Suppressor macrophage treated with lipopolysaccharide for 1 hour (primary cell): ENCODE measurements around the gene SLC10A7.
A peak's percentile ranks its signal among the peaks of the same experiment; 100 is the strongest.

Source experiments
- DNase-seq, 3 donors: peaks; one replicate each; pipeline ENCODE4 v3.0.0-alpha.2; 2020 to 2022

SLC10A7 gene

DNA sequence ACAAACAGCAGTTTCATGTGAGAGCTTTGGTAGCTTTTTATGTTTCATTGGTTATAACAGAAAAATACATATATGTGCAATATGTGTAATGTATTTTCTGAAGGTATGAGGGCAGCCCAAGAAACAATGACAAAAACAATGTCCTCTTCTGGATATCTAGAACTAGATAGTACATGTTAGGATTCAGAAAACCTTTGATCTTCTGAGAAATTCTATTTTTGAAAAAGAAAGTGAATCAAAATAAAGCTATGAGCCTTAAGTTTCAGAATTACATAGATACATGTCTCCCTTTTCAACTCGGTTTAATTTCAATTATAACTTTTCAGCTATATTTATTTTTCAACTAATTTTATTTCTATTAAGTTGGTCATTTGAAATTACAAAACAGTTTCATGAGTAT, 175.5 kb downstream of the SLC10A7 start:
- DNase-seq: no peak

DNA sequence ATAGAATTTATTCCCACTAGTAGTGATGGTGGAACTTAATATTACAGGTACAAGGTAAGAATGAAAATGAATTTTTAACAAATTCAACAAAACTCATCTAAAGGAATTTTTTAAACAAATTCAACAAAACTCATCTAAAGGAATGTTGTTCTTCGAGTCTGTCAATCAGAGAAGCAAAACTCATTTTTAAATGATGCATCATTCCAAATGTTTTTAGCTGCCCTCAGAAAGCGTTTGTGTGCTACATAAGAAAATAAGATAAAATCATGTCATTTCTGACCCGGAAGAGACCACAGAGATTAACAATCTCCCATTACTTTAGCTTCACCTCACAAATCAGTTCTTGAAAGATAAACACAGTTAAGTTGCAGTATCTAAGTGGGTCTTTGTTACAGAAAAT, 178.0 kb downstream of the SLC10A7 start:
- DNase-seq: no peak

DNA sequence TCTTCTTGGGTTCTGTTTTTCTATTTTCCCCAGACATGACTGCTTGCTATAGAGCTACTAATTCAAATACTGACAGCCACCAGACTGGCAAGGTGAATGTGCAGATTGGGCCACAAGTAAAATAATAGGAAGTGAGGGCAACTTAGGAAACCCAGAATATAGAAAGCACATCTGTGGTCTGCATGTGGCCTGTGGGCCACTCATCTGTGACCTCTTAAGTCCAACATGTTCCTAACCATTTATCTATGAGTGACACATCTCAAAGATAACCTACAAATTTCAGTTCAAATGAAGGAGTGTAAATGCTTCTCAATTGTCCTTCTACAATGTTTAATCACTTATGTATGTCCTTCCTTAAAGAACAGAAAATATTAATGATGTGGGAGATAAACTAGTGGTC, 178.5 kb downstream of the SLC10A7 start:
- DNase-seq: no peak

DNA sequence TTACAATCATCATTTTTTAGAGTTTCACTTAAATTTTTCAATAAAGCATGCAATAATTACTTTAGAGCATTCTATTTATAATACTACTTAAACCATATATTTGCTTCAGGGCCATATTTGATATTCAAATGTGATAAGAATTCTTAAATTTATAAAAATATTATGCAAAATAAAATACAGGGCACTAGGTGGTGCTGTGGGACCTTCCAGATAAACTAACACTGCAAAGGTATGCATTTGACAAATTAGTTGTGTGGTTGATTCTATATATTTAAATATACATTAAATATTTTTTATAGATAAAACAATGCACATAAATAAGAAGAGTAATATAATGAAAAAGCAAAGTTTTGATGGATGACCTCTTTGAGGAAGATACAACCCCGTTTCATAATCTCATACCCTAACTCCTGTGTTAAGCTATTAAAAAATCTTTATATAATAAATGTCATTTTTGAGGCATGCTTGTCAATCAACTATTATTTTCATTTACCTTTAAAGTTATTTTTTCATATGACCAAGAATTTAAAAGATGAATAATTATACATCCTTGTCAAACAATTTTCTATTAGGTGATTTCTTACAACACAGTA, 179.0 kb downstream of the SLC10A7 start:
- DNase-seq: peak; percentile 64 to 69 (median 67)

DNA sequence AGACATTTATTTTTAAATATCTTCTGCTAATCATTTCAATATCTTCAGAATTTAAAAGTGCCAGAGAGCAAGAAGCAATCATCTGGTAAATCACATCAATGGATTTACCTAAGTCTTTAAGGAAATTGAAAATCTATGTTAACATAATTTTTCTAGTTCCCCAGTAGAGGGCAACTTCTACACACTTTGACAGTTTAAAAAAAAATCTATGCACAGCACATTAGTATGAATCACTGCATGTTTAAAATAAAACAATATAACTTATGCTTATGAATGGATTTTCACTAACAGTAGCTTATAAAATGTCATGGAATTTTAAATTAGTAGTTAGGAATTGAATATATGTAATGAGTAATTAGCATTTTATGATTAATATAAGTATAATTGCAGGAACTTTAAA, 180.9 kb downstream of the SLC10A7 start:
- DNase-seq: peak; percentile 4 to 59 (median 59)

DNA sequence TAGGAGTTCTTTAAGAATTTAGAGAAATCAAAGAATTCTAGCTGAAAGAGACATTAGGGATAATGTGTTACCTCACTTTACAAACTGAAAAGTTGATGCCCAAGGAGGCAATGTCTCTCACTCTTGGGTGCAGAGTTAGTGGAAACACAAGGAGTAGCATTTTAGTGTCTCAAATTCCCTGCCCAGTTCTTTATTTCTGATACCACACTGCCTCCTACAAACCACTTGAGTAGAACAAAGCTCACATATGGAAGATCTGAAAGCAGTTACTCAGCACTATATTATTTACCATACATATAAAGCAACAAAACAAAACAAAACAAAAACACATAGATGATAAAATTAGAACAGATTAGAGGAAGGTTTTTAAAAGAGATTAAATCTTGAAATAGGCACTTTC, 183.2 kb downstream of the SLC10A7 start:
- DNase-seq: no peak

DNA sequence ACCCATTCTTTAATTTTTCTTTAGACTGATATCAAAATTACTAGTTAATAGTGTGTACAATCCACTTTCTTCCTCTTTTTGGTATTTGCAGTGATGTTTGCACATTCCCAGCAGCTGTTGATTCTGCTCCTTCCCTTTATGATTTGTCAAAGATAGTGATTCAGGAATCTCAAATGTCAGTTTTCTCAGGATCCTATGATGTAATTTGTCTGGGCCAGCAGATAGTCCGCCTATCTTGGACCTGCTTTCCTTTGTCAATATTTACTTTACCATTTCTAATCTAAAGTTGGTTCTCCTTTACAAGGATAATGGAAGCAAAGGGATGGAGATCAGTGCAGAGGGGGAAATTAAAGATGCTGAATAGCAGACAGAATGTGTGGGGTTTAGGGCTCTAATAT, 185.3 kb downstream of the SLC10A7 start:
- DNase-seq: no peak

DNA sequence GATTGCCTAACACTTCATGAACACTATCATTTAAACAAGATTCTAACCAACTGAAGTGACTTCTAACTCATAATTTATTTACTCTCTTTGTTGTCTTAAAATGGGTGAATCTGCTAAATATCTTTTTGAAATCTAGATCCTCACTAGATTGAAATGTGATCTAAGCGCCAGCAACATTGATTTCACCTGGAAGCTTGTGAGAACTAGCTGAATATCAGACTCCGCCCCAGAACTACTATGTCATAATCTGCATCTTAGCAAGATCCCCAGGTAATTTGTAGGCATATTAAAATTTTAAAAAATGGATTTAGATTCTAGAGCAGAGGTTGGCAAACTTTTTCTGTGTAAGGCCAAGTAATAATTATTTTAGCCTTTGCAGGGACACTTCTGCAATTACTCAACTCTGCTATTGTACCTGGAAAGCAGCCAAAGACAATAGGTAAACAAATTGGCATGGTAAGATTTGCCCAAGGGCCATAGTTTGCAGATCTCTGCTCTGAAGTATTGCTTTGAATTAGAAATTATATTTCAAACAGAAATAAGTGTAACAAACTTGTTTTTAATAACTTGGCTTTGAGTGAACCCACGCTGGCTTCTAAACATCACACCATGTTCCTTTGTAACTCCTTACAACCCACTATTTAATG, 185.9 kb downstream of the SLC10A7 start:
- DNase-seq: no peak

DNA sequence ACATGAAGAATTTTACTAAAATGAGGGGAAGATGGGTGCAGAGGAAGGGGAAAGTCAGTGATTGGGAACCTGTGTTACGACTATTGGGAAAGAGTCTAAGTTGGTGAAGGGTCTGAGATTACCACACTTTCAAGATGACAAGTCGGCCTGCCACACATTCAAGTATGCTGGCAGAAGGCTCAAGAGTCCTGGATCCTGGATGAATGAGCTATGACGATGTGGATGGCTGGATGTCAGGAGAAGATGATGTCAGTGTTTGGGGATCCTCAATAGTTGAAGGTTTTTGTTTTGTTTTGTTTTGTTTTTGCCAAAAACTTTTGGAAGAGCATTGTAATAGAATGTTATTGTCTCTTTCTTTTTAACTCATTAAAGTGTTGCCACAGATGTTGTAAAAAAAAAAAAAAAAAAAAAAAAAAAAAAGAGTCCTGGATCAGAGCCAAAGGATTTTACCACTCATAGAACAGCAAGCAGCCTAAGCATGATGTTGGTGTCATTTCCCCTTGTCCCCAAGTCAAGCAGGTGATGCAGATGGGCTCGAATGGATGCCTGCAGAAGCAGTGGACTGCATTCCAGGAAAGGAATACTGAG, 186.8 kb downstream of the SLC10A7 start:
- no peak for DNase-seq

DNA sequence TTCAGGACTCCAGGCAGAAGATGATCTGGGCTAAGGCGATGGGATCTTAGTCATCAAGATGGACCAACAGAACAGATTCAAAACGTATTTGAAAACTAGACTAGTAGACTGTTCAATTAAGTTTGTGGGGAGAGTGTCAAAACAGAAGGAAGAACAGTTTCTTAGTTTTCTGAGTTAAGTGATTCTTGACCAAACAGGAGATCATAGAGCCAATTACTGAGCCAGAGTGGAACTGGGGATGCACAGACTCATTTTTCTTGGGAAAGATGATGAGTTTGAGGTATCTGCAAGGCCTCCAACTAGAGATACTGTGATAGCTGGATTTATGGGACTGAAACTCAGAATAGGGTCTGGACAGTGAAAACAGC, 187.9 kb downstream of the SLC10A7 start:
- DNase-seq: no peak

DNA sequence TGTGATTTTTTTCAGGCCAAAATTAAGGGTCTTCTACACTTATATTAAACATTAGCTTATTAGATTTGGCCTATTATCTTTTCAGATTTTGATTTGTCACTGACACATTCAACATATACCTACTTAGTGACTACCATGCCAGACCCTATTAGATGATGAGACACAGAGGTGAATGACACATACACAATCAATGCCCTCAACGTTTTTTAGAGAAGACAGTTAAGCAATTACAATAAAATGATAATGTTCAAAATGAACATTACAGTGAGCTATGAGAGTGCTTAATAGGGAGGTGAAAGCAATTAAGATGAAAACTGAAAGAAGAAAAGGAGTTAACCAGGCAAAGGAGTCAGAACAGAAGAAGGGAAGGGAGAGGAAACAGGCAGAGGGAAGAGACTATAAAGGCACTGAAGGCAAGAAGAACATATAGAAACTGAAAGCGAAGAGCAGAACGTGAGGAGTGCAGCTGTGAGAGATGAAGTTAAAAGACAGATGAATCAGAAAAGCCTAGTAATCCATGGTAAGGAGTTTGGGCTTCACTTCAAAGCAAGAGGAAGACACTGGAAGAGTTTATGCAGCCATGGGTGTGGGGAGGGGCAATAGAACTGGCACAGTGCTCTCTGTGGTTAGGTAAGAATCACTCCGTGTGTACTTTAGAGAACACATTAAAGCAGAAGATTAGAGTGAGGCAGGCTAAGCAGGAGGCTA, 188.4 kb downstream of the SLC10A7 start:
- peak; percentile 35 to 61 (median 42) for DNase-seq

DNA sequence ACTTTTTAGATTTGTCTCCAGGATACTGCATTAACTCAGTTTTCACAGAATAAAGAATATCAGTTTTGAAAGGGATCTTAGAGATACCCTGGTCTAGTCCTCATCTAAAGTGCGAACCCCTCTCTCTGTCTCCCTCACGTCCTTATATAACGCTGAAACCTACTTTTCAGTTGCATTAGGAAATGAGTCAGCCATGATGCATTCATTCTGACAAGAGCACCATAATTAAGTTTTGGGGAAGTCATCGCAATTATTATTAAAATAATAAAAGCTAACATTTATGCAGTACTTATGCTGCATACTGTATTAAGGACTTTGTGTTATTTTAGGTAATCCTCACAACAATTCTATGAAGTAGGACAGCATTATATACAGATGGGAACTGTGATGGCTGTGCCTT, 191.3 kb downstream of the SLC10A7 start:
- DNase-seq: peak; percentile 16 to 64 (median 55)

DNA sequence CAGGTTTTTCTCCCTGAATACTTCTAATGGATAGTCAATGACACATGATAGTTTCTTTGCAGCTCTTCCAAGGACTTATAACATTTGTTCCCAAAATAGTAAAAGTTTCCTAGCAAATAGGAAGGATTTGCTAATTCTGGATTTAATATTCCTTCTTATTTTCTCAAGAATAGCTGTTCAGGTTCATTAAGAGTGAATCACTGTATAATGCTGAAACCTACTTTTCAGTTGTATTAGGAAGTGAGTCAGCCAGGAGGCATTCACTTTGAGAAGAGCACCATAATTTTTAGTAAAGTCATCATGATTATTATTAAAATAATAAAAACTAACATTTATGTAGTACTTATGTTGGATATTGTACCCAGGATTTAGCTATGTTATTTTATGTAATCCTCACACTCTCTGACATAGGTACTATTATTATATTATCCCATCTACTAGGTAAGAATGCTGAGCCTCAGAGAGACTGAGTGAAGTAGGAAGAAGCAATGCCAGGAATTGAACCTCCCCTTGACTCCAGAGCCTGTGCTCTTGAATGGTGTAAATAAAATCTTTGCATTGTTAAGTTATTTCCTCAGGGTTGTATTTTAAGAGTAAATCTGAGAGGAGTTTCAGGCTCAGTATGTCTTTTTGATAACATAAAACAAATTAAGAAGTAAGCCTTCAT, 192.6 kb downstream of the SLC10A7 start:
- DNase-seq: peak in 2 of 3 donors; percentile 24 to 32

DNA sequence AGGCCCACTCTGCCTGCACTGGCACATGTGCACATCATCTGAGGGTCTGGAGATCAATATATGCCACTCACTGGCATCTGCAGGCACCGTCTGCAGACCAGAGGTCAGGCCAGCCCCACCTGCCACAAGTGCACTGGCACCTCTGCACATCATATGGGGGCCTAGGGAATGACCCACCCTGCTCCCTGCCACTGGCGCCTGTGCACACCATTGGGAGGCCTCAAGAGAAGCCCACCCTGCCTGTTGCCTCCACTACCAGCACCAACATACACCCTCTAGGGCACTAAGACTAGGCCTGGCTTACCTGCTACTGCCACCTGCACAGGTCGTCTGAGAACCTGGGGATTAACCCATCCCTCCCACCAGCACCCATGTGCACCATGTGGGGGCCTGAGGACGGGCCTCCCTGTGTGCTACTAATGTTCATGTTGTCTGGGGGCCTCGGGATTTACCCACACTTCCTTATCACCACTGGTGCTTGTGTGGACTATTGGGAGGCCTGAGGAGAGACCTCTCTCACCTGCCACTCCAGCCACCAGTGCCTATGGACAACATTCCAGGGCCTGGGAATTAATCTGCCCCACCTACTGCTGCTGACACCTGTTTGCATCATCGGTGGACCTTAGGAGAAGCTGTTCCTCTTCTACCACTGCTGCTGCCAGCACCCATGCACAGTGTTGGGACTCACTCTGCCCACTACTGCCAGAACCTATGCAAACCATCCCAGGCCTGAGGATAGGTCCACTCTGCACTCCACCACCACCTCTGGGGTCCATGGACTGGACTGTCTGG, 193.7 kb downstream of the SLC10A7 start:
- no peak for DNase-seq

DNA sequence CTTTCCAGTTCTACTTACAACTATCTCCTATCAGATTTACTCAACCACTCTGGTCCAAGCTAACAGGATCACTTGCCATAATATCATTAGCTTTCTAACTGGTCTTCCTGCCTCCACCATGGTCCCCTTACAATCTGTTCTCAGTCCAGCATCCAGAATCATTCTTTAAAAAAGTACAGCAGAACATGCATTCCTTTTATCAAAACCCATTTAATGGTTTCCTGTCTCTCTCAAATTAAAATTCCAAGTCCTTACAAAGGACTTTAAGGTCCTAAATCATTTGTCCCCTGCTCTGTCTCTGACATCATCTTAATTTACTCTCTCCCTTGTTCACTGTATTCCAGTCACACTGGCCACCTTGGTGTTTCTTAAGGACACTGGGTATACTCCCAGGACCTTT, 202.8 kb downstream of the SLC10A7 start:
- no peak for DNase-seq

DNA sequence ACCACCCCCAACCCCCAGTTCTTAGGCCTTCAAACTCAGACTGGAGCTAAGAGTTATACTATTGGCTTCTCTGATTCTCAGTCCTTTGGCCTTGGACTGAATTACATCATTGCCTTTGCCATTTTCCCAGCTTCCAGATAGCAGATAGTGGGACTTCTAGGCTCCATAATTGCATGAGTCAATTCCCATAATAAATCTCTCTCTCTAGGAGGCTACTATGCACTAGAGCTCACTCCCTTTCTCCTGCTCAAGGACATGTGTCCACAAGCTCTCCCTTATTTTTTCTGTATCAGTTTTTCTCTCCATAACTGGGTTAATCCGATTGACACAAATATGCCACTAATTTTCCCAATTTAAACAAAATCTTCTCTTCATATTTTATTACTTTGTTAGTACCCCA, 204.0 kb downstream of the SLC10A7 start:
- no peak for DNase-seq

DNA sequence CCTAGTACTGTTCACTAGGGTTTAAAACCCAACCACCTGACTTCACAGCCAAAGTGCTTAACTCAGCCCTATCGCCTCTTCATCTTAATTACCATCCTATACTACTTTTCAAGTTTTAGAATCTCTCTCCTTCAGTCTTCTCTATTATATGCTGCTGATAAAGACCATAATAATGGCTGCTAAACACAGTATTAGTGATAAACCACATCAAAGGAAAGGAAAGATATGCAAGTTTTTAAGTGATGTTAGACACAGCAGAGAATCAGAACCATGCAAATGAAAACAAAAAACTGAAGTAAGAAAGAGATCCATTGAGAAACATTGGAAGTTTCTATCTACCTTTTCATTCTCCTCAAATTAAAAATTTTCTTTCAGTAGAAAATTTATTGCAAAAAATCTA, 206.6 kb downstream of the SLC10A7 start:
- DNase-seq: no peak

DNA sequence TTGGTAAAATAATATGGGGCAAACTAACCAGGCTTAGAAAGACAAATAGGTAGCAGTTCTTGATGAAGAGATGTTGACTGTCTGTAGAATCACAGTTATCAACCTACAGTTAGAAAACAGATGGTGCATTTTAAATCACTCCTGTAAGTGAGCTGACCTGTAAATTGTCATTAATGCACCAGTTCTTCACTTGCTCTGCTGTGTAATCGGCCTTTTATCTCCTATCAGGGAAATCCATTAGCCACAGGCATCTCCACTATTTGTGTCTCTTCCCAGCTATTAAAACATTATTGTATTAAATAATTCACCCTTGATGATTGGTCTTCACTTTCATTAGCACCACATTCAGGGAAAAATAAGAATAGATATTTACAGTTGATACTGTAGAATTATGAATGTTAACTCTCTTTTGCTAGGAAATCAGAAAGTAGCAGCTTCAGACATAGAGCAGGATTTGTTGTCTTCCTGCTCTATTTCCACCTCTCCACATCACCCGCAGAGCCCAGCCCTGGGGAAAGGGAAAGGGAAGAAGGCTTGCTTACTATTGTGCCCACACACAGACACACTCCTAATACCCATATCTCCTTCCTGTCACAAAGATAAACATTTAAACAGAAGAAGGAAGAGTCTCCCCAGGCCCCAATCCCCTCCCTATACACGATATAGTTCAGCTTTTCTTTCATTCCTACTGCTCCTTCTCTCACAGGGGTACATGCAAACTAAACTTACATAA, 210.3 kb downstream of the SLC10A7 start:
- DNase-seq: no peak

DNA sequence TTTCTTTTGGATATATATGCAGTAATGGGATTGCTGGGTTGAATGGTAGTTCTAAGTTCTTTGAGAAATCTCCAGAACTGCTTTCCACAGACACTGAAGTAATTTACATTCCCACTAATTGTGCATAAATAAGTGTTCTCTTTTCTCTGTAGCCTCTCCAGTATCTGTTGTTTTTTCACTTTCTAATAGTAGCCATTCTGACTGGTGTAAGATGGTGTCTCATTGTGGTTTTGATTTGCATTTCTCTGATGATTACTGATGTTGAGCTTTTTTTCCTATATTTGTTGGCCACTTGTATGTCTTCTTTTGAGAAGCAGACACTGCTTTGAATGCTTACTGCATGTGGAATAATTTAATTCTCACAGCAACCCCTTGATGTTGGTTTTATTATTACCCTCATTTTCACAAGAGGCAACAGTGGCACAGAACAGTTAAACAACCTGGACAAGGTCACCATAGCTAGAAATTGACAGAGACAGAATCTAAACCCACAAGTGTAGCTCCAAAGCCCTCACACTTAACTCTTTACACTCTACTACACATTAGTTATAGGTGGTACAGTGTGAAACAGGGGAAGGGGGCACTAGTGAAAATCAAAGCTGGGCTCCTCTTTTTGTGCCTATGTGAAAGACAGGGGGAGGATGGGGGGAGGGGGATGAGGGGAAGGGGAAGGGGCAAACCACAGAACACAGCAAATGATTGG, 211.3 kb downstream of the SLC10A7 start:
- DNase-seq: no peak

DNA sequence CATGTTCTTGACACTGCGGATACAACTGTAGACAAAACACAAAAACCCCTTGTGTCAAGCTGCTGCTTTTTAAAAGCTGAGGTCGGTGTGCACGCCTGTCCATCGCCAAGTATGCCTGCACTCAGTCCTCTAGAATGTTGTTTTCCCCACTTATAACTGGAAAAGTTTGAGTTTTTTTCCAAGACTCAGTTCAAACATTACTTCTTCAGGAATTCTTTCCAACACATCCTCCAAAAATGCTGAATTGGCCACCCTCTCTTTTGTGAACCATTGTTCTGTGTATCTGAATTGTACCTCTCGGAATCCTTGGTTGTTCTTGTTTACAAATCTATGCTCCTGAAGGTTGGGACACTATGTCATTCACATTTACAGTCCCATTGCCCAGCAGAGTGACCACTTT, 212.8 kb downstream of the SLC10A7 start:
- DNase-seq: no peak

DNA sequence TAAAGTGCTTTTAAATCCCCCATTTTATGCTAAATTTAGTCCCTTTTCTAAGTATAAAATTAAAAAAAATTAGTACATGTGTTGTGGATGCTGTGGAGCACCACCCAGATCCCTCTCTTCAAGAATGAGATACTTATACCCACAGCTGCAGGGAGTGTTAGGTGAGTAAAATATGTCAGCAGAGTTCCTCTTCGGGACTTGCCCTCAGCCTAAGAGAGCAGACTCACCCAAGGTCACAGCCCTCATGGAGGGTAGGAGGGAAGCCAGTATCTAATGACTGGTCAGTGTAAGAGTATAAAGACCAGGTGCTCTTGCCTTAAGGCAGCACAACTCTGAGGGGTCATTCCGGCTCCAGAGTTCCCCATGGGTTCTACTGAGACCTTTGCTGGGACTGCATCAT, 218.9 kb downstream of the SLC10A7 start:
- no peak for DNase-seq
